ENCODE data around the gene MRPL40.

Gene MRPL40

DNA sequence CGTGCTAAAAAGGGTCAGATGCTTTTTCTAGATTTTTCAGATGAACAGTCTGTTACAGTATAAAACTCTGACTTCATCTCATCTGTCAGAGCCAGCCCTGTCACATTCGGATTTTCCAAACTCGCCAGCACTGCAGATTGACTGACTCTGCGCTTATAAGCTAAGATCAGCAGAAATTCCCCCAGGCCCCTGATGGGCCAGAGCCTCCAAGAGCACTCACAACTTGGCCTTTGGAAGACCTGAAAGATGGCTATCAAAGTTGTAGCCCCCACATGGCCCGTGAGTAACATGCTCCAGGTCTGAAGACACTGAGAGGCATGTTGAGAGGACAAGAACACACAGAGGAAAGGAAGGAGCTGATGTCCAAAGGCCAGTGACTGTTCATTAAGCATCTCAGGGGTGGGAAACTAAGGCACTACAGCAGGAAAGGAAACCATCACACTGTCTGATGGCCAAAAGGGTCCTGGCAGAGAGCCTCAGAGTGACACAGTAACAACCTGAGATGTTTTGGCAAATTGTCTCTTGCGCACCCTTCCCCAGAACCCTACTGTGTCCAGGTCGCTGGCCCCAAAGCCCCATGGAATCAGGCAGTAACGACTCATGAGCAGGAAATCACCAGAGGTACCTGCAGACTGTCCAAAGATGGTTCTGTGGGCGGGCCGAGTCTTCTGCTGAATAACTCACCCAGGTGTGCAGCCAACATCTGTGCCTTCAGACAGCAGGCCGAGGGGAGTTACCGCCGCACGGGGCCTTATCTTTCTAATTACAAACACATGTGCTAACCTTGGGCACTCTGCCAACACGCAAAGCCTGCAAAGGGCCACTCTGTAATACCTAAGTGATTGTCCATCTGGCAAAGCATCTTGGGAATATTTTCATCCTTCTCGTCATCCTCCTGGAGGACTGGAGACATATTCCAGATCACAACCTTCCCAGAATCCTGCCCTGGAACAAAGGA is 24.4 kb upstream of the MRPL40 start:
- H3K4me3 ChIP-seq (ENCODE audit: low read depth, low read length), result no peak overlapping the region
- H3K4me1 ChIP-seq (ENCODE audit: control insufficient read depth, insufficient read depth, low read length), result peaks cover 12% of the 10 kb centered on the region
- no peak overlapping the region for H3K27ac ChIP-seq (ENCODE audit: extremely low read depth, low read depth, low read length)
- peaks cover 3 to 78% of the 10 kb centered on the region in 2 experiments; a peak in 2 of 3 replicates for H3K36me3 ChIP-seq (ENCODE audit: control insufficient read depth in 2 of 2, insufficient read depth in 1 of 2, low read length in 2 of 2)
- ChIA-PET POLR2A (no interaction called here), CTCF (interaction anchor here (0.8 kb wide), 2 partner anchors 50 to 223 kb away, joined by 3 read pairs; no protein-coding TSS in a partner anchor)
- H3K9me3 ChIP-seq (ENCODE audit: control insufficient read depth, insufficient read depth, low read depth, low read length), result no peaks in the 10 kb centered on the region
- TF ChIP-seq WT1 (tag by site-specific recombination; IDR thresholded peaks at IDR 0.05), result peak; percentile 91
- TF ChIP-seq ZBTB17 (tag by site-specific recombination; IDR thresholded peaks at IDR 0.05), result peak; percentile 45; the same call in 1 of the 2 replicates
- no peak for TF ChIP-seq ZNF121 (tag by site-specific recombination; IDR thresholded peaks at IDR 0.05)
- 0 out of 2 replicates have a peak, but pooled peaks have one; percentile 40 for TF ChIP-seq ZNF239 (tag by site-specific recombination; IDR thresholded peaks at IDR 0.05)
- TF ChIP-seq ZNF600 (tag by site-specific recombination; IDR thresholded peaks at IDR 0.05), result no peak
- TF ChIP-seq ZEB2 (tag by site-specific recombination; IDR thresholded peaks at IDR 0.05), result peak; percentile 25; the same call in 1 of the 2 replicates
- TF ChIP-seq, protein P1, sequence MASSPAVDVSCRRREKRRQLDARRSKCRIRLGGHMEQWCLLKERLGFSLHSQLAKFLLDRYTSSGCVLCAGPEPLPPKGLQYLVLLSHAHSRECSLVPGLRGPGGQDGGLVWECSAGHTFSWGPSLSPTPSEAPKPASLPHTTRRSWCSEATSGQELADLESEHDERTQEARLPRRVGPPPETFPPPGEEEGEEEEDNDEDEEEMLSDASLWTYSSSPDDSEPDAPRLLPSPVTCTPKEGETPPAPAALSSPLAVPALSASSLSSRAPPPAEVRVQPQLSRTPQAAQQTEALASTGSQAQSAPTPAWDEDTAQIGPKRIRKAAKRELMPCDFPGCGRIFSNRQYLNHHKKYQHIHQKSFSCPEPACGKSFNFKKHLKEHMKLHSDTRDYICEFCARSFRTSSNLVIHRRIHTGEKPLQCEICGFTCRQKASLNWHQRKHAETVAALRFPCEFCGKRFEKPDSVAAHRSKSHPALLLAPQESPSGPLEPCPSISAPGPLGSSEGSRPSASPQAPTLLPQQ (tag by site-specific recombination; IDR thresholded peaks at IDR 0.05), result 0 out of 2 replicates have a peak, but pooled peaks have one; percentile 16
- TF ChIP-seq IKZF3 (tag by site-specific recombination; IDR thresholded peaks at IDR 0.05), result peak; percentile 67
- TF ChIP-seq FEZF1 (tag by site-specific recombination; IDR thresholded peaks at IDR 0.05), result peak; percentile 68
- peak; percentile 34; the same call in 1 of the 2 replicates for TF ChIP-seq GLIS1 (tag by site-specific recombination; IDR thresholded peaks at IDR 0.05)
- TF ChIP-seq, protein P2, sequence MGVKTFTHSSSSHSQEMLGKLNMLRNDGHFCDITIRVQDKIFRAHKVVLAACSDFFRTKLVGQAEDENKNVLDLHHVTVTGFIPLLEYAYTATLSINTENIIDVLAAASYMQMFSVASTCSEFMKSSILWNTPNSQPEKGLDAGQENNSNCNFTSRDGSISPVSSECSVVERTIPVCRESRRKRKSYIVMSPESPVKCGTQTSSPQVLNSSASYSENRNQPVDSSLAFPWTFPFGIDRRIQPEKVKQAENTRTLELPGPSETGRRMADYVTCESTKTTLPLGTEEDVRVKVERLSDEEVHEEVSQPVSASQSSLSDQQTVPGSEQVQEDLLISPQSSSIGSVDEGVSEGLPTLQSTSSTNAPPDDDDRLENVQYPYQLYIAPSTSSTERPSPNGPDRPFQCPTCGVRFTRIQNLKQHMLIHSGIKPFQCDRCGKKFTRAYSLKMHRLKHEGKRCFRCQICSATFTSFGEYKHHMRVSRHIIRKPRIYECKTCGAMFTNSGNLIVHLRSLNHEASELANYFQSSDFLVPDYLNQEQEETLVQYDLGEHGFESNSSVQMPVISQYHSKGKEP (tag by site-specific recombination; IDR thresholded peaks at IDR 0.05), result peak; percentile 78; the same call in 1 of the 2 replicates
- TF ChIP-seq KLF1 (tag by site-specific recombination; IDR thresholded peaks at IDR 0.05), result peak; percentile 43
- 0 out of 2 replicates have a peak, but pooled peaks have one; percentile 21 for TF ChIP-seq ZSCAN30 (tag by site-specific recombination; IDR thresholded peaks at IDR 0.05)
- no peak for TF ChIP-seq ZNF571 (tag by site-specific recombination; IDR thresholded peaks at IDR 0.05)
- no peak for TF ChIP-seq ZBTB6 (tag by site-specific recombination; IDR thresholded peaks at IDR 0.05)
- peak; percentile 42 for TF ChIP-seq ZBTB8A (tag by site-specific recombination; IDR thresholded peaks at IDR 0.05)
- TF ChIP-seq ZIC2 (tag by site-specific recombination; IDR thresholded peaks at IDR 0.05), result no peak
- TF ChIP-seq SP7 (tag by site-specific recombination; IDR thresholded peaks at IDR 0.05), result 0 out of 2 replicates have a peak, but pooled peaks have one; percentile 28
- 0 out of 2 replicates have a peak, but pooled peaks have one; percentile 48 for TF ChIP-seq ZXDB (tag by site-specific recombination; IDR thresholded peaks at IDR 0.05)
- no peak for TF ChIP-seq CTCF (tag by site-specific recombination; IDR thresholded peaks at IDR 0.05)
